SU-DHL-6 (cell line): ENCODE results near the gene TP63.

Source experiments
- H2AFZ ChIP-seq: fragments of 200-600 bp; sonication (generic); 2 replicates; pipeline ENCODE4 v1.6.1; 2014; ENCODE audit warnings: low read depth, mild to moderate bottlenecking, moderate library complexity, mixed read lengths, antibody characterized with exemption, low read length; ENCODE audit not compliant: severe bottlenecking
- H3F3A ChIP-seq: fragments of 200-600 bp; shearing (Covaris generic); 2 replicates; pipeline ENCODE4 v1.6.0; 2016; ENCODE audit warnings: antibody characterized with exemption, mild to moderate bottlenecking; ENCODE audit not compliant: insufficient read depth
- H3K27ac ChIP-seq: fragments of 200-600 bp; sonication (generic); 2 replicates; pipeline ENCODE4 v1.5.1; 2016; ENCODE audit warnings: low read depth, mild to moderate bottlenecking, low read length, moderate library complexity, mixed read lengths
- H3K27me3 ChIP-seq: fragments of 200-600 bp; sonication (generic), shearing (Covaris generic); 2 replicates; pipeline ENCODE4 v1.6.0; 2014; ENCODE audit warnings: mild to moderate bottlenecking, low read length
- H3K36me3 ChIP-seq: fragments of 200-600 bp; sonication (generic); 2 replicates; pipeline ENCODE4 v1.6.1; 2014; ENCODE audit warnings: mild to moderate bottlenecking, low read length, mixed read lengths
- H3K4me2 ChIP-seq: fragments of 300-600, 200-600 bp; shearing (Covaris generic), sonication (generic); 2 replicates; pipeline ENCODE4 v1.6.0; 2014; ENCODE audit warnings: low read length, low read depth, mild to moderate bottlenecking; ENCODE audit not compliant: poor library complexity, severe bottlenecking
- H3K4me3 ChIP-seq: fragments of 200-600 bp; sonication (generic); 2 replicates; pipeline ENCODE4 v1.5.1; 2014; ENCODE audit warnings: antibody characterized with exemption, low read length, mild to moderate bottlenecking, mixed read lengths; ENCODE audit not compliant: insufficient read depth, poor library complexity, severe bottlenecking
- H3K79me2 ChIP-seq: fragments of 200-600 bp; sonication (generic); 2 replicates; pipeline ENCODE4 v1.6.1; 2014; ENCODE audit warnings: mild to moderate bottlenecking, low read length, moderate library complexity; ENCODE audit not compliant: insufficient read depth
- H3K9ac ChIP-seq: fragments of 200-600 bp; sonication (generic); 2 replicates; pipeline ENCODE4 v1.7.0; 2014; ENCODE audit warnings: mild to moderate bottlenecking, low read length
- H3K9me2 ChIP-seq: fragments of 200-600 bp; sonication (generic); replicated peaks from 2 replicates; pipeline ENCODE4 v1.6.1; 2014; ENCODE audit warnings: low read length; ENCODE audit not compliant: insufficient read depth
- H3K9me3 ChIP-seq: fragments of 200-600 bp; sonication (generic); 2 replicates; pipeline ENCODE4 v1.6.1; 2014; ENCODE audit warnings: low read length, mixed read lengths; ENCODE audit not compliant: insufficient read depth
- H4K20me1 ChIP-seq: fragments of 200-600 bp; sonication (generic); 2 replicates; pipeline ENCODE4 v1.6.1; 2014; ENCODE audit warnings: low read depth, mild to moderate bottlenecking, antibody characterized with exemption, low read length, moderate library complexity, mixed read lengths
- CTCF ChIP-seq: fragments of 200-600 bp; sonication (generic); IDR thresholded peaks from one replicate; pipeline ENCODE4 v1.5.1; 2017; ENCODE audit warnings: antibody characterized with exemption, mild to moderate bottlenecking, low read length, moderate library complexity; ENCODE audit not compliant: insufficient read depth, poor library complexity, severe bottlenecking
- EZH2phosphoT487 ChIP-seq: fragments of 200-600 bp; sonication (generic), shearing (Covaris generic); conservative IDR thresholded peaks from 2 replicates; pipeline ENCODE4 v1.6.1; 2018; ENCODE audit warnings: mild to moderate bottlenecking, antibody characterized with exemption, low read length, moderate library complexity, mixed read lengths

TP63 gene

GRCh38 chr3:189685860-189686259, 54.7 kb downstream of the TP63 start:
- no peak for TF ChIP-seq EZH2phosphoT487
- TF ChIP-seq CTCF, result no peak
- no peaks in the 10 kb centered on the region for H3K9me3 ChIP-seq
- H3K9ac ChIP-seq, result no peak overlapping the region
- H3K27me3 ChIP-seq, result no peaks in the 10 kb centered on the region
- H3K36me3 ChIP-seq, result no peaks in the 10 kb centered on the region
- no peak overlapping the region for H3K4me2 ChIP-seq
- H3K9me2 ChIP-seq, result no peaks in the 10 kb centered on the region
- H4K20me1 ChIP-seq, result no peaks in the 10 kb centered on the region
- no peaks in the 10 kb centered on the region for H3K79me2 ChIP-seq
- no peak overlapping the region for H2AFZ ChIP-seq
- H3K27ac ChIP-seq, result no peak overlapping the region
- H3K4me3 ChIP-seq, result no peak overlapping the region
- no peaks in the 10 kb centered on the region for H3F3A ChIP-seq

GRCh38 chr3:189687475-189687874, 56.3 kb downstream of the TP63 start:
- Histone ChIP-seq H3K27me3 (no peaks in the 10 kb centered on the region), H3F3A (no peaks in the 10 kb centered on the region), H2AFZ (no peak overlapping the region), H3K9me2 (no peaks in the 10 kb centered on the region), H3K9ac (no peak overlapping the region), H3K9me3 (no peaks in the 10 kb centered on the region), H4K20me1 (no peaks in the 10 kb centered on the region), H3K4me3 (no peak overlapping the region), H3K79me2 (no peaks in the 10 kb centered on the region), H3K36me3 (no peaks in the 10 kb centered on the region), H3K27ac (no peak overlapping the region), H3K4me2 (no peak overlapping the region)
- TF ChIP-seq EZH2phosphoT487, result no peak
- no peak for TF ChIP-seq CTCF

DNA sequence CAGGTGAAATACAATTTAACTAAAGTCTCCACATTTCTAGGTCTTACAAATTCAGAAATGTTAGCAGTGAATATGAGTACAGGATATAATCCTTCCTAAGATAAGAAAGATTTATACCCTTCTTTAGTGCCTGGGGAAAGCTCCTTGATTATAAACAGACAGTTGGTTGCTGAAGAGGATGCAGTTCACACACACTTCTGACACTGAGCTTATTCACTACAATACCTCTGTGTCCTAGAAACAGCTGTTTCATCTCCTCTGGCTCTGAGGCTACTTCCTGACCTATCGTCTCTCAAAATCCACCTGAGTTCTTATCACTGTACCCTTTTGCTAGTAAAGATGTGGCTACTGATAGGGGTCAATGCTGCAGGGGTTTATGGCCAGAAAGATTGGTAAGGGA, 57.1 kb downstream of the TP63 start:
- Histone ChIP-seq H2AFZ (no peak overlapping the region), H3K9ac (no peak overlapping the region), H3K9me3 (no peaks in the 10 kb centered on the region), H3K4me3 (no peak overlapping the region), H3K4me2 (no peak overlapping the region), H3K36me3 (no peaks in the 10 kb centered on the region), H3K27me3 (no peaks in the 10 kb centered on the region), H3K79me2 (no peaks in the 10 kb centered on the region), H3K27ac (no peak overlapping the region), H3F3A (no peaks in the 10 kb centered on the region), H4K20me1 (no peaks in the 10 kb centered on the region), H3K9me2 (no peaks in the 10 kb centered on the region)
- no peak for TF ChIP-seq CTCF

- Histone ChIP-seq H3K9ac (no peak overlapping the region), H3K36me3 (no peaks in the 10 kb centered on the region), H4K20me1 (no peaks in the 10 kb centered on the region), H3K79me2 (no peaks in the 10 kb centered on the region), H3F3A (no peaks in the 10 kb centered on the region), H3K9me3 (no peaks in the 10 kb centered on the region), H3K9me2 (no peaks in the 10 kb centered on the region), H3K4me3 (no peak overlapping the region), H3K27ac (no peak overlapping the region), H2AFZ (no peak overlapping the region), H3K27me3 (no peaks in the 10 kb centered on the region), H3K4me2 (no peak overlapping the region)
- no peak for TF ChIP-seq CTCF
- no peak for TF ChIP-seq EZH2phosphoT487
Observed at GRCh38 chr3:189689625-189690024, 58.4 kb downstream of the TP63 start.
